Right renal pelvis (tissue), 4 donors: ENCODE results near the gene GASK1A. TPM values are rescaled to one million over a fixed set of nuclear protein-coding genes. Genes with fewer than 3 reads are reported as not detected.

Experiments used
- DNase-seq, 4 donors: peaks; one replicate each; pipeline ENCODE4 v3.0.0-alpha.2; 2013; ENCODE audit warnings: low read depth in 4 of 4, low spot score in 3 of 4, missing footprints in 1 of 4
- polyA plus RNA-seq, 4 donors: library from polyadenylated mRNA; unstranded; fragments of 120-200 nt; gene quantifications; one replicate each; pipeline ENCODE4 v1.2.1, GENCODE V29; 2013; ENCODE audit not compliant: insufficient read length in 4 of 4

GASK1A gene
- polyA plus RNA-seq, 4 donors, result 3.4 to 4.7 (median 4.2) TPM

DNA sequence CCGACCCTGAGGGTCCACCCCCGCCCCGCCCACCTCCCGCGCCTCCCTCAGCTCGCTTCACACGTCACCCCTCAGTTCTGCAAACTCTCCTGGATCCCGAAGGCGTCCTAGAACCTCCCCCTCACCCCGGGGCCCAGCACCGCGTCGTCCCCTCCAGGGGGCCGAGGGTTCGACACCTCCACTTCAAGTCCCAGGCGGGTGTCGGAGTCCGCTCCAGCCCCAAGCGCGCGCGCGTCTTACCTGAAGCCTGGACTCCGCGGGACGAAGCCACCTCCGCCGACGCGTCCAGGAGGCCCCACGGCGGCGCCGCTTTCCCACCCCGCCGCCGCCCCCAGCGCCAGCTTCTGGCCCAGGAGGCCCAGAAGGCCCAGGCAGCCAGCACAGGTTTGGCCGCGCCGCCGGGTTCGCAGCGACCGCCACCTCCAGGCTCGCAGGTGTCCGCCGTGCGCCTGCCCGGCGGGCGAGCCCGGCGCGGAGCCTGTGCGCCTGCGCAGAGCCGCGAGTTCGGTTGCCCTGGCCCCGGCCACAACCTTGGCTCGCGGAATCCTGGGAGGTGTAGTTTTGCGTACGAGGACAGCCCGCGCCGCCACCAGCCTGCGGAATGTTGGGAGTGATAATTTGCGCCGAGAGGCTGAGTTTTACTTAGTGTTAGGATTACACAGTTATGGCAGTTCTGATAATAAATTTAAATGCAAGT, 126.6 kb downstream of the GASK1A start, which contains the start of gene POMGNT2:
POMGNT2 (minus strand) TSS at position 484 of the 697 bp plus-strand sequence. CDS start 24,648 bp downstream, outside the sequence.
- DNase-seq, result peak; percentile 73 to 76 (median 76)

DNA sequence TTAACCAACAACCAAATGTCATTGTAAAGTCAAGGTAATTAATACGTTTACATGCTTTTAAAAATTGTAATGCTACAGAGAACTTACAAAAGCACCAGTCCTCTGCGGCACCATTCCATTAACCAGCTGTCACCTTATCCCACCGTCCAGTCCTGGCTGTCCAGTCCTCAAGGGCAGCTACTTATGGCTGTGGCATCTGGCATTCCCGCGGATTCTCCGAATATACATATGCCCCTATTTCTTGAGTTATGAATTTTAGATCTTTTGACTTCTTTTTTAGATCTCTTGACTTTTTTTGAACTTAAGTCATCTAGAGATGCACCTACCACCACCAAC, 127.2 kb downstream of the GASK1A start:
- DNase-seq, result no peak

Other genes with a start within 250 kb of the GASK1A start
- gene CCDC13, start 206.1 kb upstream of the GASK1A start, polyA plus RNA-seq, result 1 to 10 TPM; 2.1 to 2.8 (median 2.7) TPM
- gene HIGD1A, start 174.8 kb upstream of the GASK1A start, polyA plus RNA-seq, result 100 to 1,000 TPM; 172 to 196 (median 190) TPM
- gene ACKR2, start 169.9 kb upstream of the GASK1A start, polyA plus RNA-seq, result 1 to 10 TPM; 2.0 to 2.6 (median 2.3) TPM
- 1 to 10 TPM in 1 of 4 donors, under 1 TPM in 3; 0.77 to 1.1 (median 0.80) TPM for gene CYP8B1, start 103.4 kb upstream of the GASK1A start, polyA plus RNA-seq
- gene ZNF662, start 73.2 kb upstream of the GASK1A start, polyA plus RNA-seq, result 10 to 100 TPM; 22.5 to 27.7 (median 25.9) TPM
- 10 to 100 TPM; 20.3 to 26.9 (median 21.7) TPM for gene POMGNT2, start 126.8 kb downstream of the GASK1A start, polyA plus RNA-seq